ENCODE measurements around the gene DDI1.

DDI1 gene

DNA sequence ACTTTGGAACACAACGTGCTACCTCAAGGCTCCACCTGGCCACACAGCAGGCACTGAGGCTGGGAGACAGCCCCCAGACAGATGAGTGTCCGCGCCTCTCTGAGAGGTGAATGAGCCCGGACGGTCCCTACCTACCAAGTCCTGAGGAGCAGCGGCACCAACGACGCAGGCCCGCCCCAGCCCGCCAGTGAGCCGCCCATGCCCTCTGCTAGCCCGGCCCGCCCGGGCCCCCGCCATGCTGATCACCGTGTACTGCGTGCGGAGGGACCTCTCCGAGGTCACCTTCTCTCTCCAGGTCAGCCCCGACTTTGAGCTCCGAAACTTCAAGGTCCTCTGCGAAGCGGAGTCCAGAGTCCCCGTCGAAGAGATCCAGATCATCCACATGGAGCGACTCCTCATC is at the start of gene DDI1:
Gene DDI1, plus strand, starts transcription at position 53 of the 400 bp plus-strand sequence. Its CDS starts 183 bp downstream, at position 236.
- no peak within 1 kb of the TSS for H3K27ac ChIP-seq

DNA sequence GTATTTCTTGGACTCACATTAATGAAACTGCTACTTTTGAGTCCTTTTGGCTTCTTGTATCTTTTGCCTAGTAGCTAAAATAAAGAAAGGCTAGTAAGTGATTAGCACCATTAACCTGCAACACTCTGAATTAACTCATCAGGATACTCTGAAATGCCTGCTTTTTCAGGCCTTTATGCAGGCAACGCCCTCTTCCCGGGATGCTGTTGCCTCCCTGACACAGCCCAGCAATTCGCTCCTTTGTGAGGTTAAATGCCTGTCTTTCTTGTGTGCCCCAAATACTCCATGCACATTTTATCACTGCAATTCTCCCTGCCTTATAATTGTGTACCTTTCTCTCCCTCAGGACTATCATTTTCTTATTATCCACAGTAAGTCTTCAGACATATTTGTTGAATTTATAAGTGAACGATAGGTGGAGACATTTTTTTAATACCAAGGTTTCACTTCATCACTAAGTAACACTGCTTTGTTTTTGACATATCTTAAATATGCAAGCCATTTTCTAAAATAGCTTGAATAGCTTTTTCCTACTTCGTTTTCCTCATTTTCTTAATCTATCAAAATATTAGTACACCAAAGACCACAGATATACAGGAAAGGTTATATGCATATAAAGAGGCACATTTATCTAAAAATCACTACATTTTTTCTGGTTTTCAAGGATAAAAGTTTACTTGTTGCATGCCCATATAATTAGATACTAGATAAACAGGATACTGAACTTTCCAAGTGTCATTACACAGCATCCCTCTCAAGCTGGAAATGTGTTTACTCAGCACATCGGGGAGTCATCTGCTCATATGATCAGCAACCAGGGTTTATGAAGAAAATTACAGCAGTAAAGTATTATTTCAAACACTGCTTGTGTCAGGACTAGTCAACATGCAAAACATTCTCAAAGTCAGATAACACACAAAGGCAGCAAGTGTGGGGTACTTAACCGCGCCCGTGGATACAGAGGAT is 48.5 kb upstream of the DDI1 start:
- no peak overlapping the region for H3K27ac ChIP-seq
- TF ChIP-seq, protein P1, sequence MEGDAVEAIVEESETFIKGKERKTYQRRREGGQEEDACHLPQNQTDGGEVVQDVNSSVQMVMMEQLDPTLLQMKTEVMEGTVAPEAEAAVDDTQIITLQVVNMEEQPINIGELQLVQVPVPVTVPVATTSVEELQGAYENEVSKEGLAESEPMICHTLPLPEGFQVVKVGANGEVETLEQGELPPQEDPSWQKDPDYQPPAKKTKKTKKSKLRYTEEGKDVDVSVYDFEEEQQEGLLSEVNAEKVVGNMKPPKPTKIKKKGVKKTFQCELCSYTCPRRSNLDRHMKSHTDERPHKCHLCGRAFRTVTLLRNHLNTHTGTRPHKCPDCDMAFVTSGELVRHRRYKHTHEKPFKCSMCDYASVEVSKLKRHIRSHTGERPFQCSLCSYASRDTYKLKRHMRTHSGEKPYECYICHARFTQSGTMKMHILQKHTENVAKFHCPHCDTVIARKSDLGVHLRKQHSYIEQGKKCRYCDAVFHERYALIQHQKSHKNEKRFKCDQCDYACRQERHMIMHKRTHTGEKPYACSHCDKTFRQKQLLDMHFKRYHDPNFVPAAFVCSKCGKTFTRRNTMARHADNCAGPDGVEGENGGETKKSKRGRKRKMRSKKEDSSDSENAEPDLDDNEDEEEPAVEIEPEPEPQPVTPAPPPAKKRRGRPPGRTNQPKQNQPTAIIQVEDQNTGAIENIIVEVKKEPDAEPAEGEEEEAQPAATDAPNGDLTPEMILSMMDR (conservative IDR thresholded peaks at IDR 0.05) = peak; percentile 30
- TF ChIP-seq ZFX (IDR thresholded peaks at IDR 0.05) = no peak

More for the DNA sequence above, at the start of gene DDI1:
- TF ChIP-seq, protein P1 (conservative IDR thresholded peaks at IDR 0.05) = no peak
- TF ChIP-seq ZFX (IDR thresholded peaks at IDR 0.05) = no peak

DNA sequence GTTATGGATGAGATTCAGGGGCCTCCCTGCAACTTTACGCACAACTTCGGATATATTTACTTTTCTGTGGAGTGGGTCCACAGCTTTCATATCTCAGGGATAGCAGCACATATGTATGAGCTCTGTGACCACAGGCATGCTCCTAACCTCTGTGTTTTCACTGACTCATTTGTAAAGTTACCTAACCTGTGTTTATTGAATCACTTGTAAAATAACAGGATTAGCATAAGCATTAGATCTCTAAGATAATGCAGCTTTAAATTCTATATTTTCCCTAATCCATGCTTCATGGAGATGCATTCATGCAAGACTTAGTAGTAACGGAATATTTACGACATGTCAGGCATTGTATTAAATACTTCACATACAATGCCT is 47.9 kb upstream of the DDI1 start:
- H3K27ac ChIP-seq = no peak overlapping the region
- TF ChIP-seq, protein P1 (conservative IDR thresholded peaks at IDR 0.05) = no peak
- no peak for TF ChIP-seq ZFX (IDR thresholded peaks at IDR 0.05)

DNA sequence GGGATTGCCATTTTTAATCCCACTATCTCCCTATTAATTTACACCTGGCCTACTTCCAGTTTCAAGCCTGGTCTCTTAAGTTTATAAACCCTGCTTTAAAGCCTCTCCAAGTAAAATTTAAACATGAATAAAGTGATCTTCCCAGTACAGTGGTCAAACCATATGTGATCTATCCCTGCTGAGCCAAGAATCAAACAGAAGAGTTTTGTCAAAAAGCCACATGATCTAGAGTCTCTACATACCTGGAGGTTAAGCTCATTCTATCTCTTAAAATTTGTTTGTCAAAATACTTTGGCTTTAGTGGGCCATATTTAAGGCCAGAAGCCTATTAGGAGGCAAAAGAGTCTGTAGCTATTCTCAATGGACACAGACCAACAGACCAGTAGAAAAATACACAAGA is 42.9 kb upstream of the DDI1 start:
- H3K27ac ChIP-seq = no peak overlapping the region
- TF ChIP-seq ZFX (IDR thresholded peaks at IDR 0.05) = no peak
- TF ChIP-seq, protein P1 (conservative IDR thresholded peaks at IDR 0.05) = no peak

DNA sequence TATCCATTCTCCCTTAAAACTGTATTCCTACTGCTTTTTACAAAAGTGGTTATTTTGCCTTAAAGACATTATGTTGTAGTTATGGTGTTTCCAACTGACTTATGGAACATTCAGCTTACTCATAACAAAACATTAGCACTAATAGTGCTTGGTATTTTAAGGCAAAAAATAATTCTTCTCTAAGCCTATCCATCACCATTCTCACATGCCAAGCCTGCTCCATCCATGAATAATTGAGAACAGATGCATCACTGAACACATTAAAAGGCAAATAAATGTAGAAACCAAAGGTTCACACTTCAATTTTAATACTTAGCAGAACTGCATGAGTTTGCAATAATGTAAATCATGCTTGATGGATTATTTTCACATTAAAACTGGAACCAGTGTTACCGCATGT is 42.3 kb upstream of the DDI1 start:
- no peak overlapping the region for H3K27ac ChIP-seq
- no peak for TF ChIP-seq ZFX (IDR thresholded peaks at IDR 0.05)
- TF ChIP-seq, protein P1 (conservative IDR thresholded peaks at IDR 0.05) = no peak

DNA sequence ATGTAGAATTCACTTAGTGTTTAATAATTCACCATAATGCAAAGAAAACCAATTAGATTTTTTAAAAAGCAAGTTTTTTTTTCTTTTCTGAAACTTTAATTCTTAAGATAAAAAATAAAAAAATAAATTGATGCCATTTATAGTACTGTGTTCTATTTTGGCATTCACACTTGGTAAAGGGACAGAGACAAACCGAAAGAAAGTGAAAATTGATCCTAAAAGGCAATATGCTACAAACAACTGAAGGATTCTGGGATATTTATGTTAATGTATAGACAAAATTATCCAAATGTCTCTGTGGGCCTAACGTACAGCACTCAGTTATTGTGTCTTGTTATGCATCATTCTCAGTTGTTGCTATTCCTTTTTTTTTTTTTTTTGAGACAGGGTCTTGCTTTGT is 41.9 kb upstream of the DDI1 start:
- TF ChIP-seq ZFX (IDR thresholded peaks at IDR 0.05) = no peak
- TF ChIP-seq, protein P1 (conservative IDR thresholded peaks at IDR 0.05) = no peak
- no peak overlapping the region for H3K27ac ChIP-seq

DNA sequence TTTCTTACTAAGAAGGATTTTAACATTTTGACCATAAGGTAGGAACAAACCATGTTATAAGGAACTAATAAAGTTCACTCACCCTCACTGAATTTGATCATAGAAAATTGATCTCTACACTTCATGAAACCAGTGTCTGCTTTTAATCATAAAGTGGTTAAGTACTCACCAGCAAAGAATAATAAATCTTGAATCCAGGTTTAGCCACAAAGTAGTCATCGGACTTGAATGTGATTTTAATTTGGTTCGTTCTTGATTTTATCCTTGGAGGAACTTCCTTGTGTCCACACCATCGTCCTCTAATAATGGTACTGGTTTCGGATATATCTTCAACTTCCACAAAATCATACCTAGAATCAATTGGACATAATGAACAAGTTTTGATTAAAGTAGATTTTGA is 40.5 kb upstream of the DDI1 start:
- H3K27ac ChIP-seq = no peak overlapping the region
- TF ChIP-seq, protein P1 (conservative IDR thresholded peaks at IDR 0.05) = no peak
- TF ChIP-seq ZFX (IDR thresholded peaks at IDR 0.05) = no peak
